Astrocyte (in vitro differentiated cells and primary cell): ENCODE measurements around the gene CCNB2.

Experiments used
- EZH2 ChIP-seq: IDR thresholded peaks from 2 replicates; pipeline ENCODE4 v1.6.1; 2012; ENCODE audit warnings: mild to moderate bottlenecking, low read length, inconsistent platforms; ENCODE audit not compliant: insufficient read depth
- TF ChIP-seq, protein P1 (sequence below): IDR thresholded peaks from 2 replicates; pipeline ENCODE4 v1.5.1; 2011; ENCODE audit warnings: low read depth, mild to moderate bottlenecking, inconsistent platforms, low read length, moderate library complexity; ENCODE audit not compliant: insufficient read depth

DNA sequence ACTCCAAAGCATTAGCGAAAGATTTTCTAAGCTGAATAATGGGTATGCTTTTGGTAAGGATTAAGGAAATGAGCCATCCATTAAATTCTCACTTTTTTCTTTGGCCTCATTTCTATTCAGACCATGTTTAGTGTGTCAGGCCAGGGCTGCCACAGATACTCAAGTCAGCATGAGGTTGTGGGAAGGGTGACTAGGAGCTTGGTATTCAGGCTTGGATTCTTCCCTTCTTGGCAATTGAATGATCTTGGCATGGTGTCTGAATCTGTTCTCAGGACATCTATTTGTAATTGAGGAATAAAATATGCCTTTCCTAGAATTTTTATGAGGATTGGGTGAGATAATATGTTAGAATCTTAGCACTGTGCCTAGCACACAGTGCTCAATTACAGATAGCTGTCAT is 11.2 kb downstream of the CCNB2 start:
- TF ChIP-seq, protein P1, sequence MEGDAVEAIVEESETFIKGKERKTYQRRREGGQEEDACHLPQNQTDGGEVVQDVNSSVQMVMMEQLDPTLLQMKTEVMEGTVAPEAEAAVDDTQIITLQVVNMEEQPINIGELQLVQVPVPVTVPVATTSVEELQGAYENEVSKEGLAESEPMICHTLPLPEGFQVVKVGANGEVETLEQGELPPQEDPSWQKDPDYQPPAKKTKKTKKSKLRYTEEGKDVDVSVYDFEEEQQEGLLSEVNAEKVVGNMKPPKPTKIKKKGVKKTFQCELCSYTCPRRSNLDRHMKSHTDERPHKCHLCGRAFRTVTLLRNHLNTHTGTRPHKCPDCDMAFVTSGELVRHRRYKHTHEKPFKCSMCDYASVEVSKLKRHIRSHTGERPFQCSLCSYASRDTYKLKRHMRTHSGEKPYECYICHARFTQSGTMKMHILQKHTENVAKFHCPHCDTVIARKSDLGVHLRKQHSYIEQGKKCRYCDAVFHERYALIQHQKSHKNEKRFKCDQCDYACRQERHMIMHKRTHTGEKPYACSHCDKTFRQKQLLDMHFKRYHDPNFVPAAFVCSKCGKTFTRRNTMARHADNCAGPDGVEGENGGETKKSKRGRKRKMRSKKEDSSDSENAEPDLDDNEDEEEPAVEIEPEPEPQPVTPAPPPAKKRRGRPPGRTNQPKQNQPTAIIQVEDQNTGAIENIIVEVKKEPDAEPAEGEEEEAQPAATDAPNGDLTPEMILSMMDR: no peak
- no peak for TF ChIP-seq EZH2
